HCT116 (cell line): ENCODE data around the gene NDRG3. TPM values are rescaled to one million over a fixed set of nuclear protein-coding genes. Genes with fewer than 3 reads are reported as not detected.

Experiments
- ATAC-seq: fragments of 200-7000 bp; cut with Tn5 transposase; 2 replicates; pipeline ENCODE4 v1.9.1; 2020; ENCODE audit warnings: mild to moderate bottlenecking, moderate library complexity
- BruUV-seq: library from RNA; stranded (reverse); fragments of 400-500 nt; replicated peaks from 2 replicates; lab custom pipeline; 2021; lab: Mats Ljungman, UMichigan
- CTCF ChIA-PET: fragments of 300-600 bp; sonication (Branson Sonifier 250); formaldehyde crosslinking; loops from one replicate; lab custom pipeline; 2021; ENCODE audit warnings: antibody characterized with exemption; lab: Charles Lee
- POLR2A ChIA-PET: fragments of 300-600, 350-600 bp; sonication (Branson Sonifier 250); formaldehyde crosslinking; loops from one replicate; lab custom pipeline; 2021; ENCODE audit warnings: antibody characterized with exemption; lab: Charles Lee
- RAD21 ChIA-PET, 2 experiments: fragments of 300-600 bp; sonication (Branson Sonifier 250); formaldehyde crosslinking; loops; one replicate each; lab custom pipeline; 2023; ENCODE audit warnings: low total read pairs in 2 of 2; ENCODE audit not compliant: uncharacterized antibody in 2 of 2, unreplicated experiment in 2 of 2, low non-redundant PET in 1 of 2; lab: Charles Lee
- DNase-seq: peaks from one replicate; pipeline ENCODE4 v3.0.0-alpha.2; 2010; ENCODE audit warnings: low read depth, low spot score
- H2AFZ ChIP-seq: fragments of 200-600 bp; shearing (Covaris generic), sonication (generic); 2 replicates; pipeline ENCODE4 v1.6.1; 2017; ENCODE audit warnings: low read depth, mixed run types, mixed read lengths, antibody characterized with exemption, low read length; ENCODE audit not compliant: poor library complexity, severe bottlenecking
- H3K27ac ChIP-seq: 2 replicates; pipeline ENCODE4 v1.5.1; 2012; ENCODE audit warnings: low read depth, low read length
- H3K27me3 ChIP-seq: fragments of 200-600 bp; sonication (generic); 2 replicates; pipeline ENCODE4 v1.6.1; 2016; ENCODE audit warnings: mixed run types, low read length, mixed read lengths; ENCODE audit not compliant: insufficient read depth
- H3K36me3 ChIP-seq, 2 experiments: fragments of 200-500 bp in 1 of 2; fragments of 200-600 bp in 1 of 2; sonication (Bioruptor generic) in 1 of 2; sonication (generic) in 1 of 2; 2 replicates each; pipeline versions ENCODE4 v1.5.1 to v1.6.1; 2014 to 2016; ENCODE audit warnings: low read length in 2 of 2, inconsistent platforms in 1 of 2, mixed read lengths in 1 of 2, mixed run types in 1 of 2; ENCODE audit not compliant: insufficient read depth in 2 of 2, control insufficient read depth in 1 of 2
- H3K4me1 ChIP-seq, 2 experiments: fragments of 200-600 bp in 1 of 2; sonication (generic) in 1 of 2; 2 replicates each; pipeline versions ENCODE4 v1.5.1 to v1.6.1; 2012 to 2017; ENCODE audit warnings: low read length in 2 of 2, inconsistent platforms in 1 of 2, mild to moderate bottlenecking in 1 of 2, mixed read lengths in 1 of 2, mixed run types in 1 of 2, moderate library complexity in 1 of 2; ENCODE audit not compliant: insufficient read depth in 2 of 2, control insufficient read depth in 1 of 2
- H3K4me2 ChIP-seq: fragments of 200-600 bp; sonication (generic); 2 replicates; pipeline ENCODE4 v1.6.1; 2017; ENCODE audit warnings: mixed run types, low read length, mixed read lengths
- H3K4me3 ChIP-seq, 2 experiments: fragments of 200-600 bp in 1 of 2; sonication (generic) in 1 of 2; replicated peaks in 1 of 2; 2 replicates each; pipeline ENCODE4 v1.5.1; 2011 to 2016; ENCODE audit warnings: low read length in 2 of 2, control low read depth in 1 of 2, low read depth in 1 of 2, mild to moderate bottlenecking in 1 of 2, mixed read lengths in 1 of 2, mixed run types in 1 of 2
- H3K79me2 ChIP-seq: fragments of 200-600 bp; sonication (generic); 2 replicates; pipeline ENCODE4 v1.6.1; 2017; ENCODE audit warnings: mild to moderate bottlenecking, mixed run types, low read length, moderate library complexity, mixed read lengths; ENCODE audit not compliant: insufficient read depth
- H3K9ac ChIP-seq: fragments of 200-600 bp; sonication (generic); 2 replicates; pipeline ENCODE4 v1.6.1; 2016; ENCODE audit warnings: low read length, mixed read lengths
- H3K9me2 ChIP-seq: fragments of 200-600 bp; sonication (generic), shearing (Covaris generic); 2 replicates; pipeline ENCODE4 v1.6.1; 2017; ENCODE audit warnings: mixed run types, mild to moderate bottlenecking, moderate library complexity; ENCODE audit not compliant: insufficient read depth
- H3K9me3 ChIP-seq, 2 experiments: fragments of 200-500 bp in 1 of 2; fragments of 200-600 bp in 1 of 2; sonication (Bioruptor generic) in 1 of 2; sonication (generic) in 1 of 2; 2 replicates each; pipeline ENCODE4 v1.6.1; 2014 to 2017; ENCODE audit warnings: low read length in 2 of 2, mixed read lengths in 2 of 2, inconsistent platforms in 1 of 2, low read depth in 1 of 2, mild to moderate bottlenecking in 1 of 2, mixed run types in 1 of 2, moderate library complexity in 1 of 2; ENCODE audit not compliant: control insufficient read depth in 1 of 2, insufficient read depth in 1 of 2
- H4K20me1 ChIP-seq: fragments of 200-600 bp; sonication (generic), shearing (Covaris generic); 2 replicates; pipeline ENCODE4 v1.6.1; 2017; ENCODE audit warnings: mixed run types, mild to moderate bottlenecking, moderate library complexity; ENCODE audit not compliant: insufficient read depth
- CBX3 ChIP-seq: IDR thresholded peaks from 2 replicates; pipeline ENCODE4 v1.6.1; 2012; ENCODE audit warnings: low read depth
- EGR1 ChIP-seq: IDR thresholded peaks from 2 replicates; pipeline ENCODE4 v1.6.1; 2012; ENCODE audit warnings: low read depth
- EZH2 ChIP-seq: fragments of 200-600 bp; sonication (generic); IDR thresholded peaks from 2 replicates; pipeline ENCODE4 v1.6.1; 2017; ENCODE audit warnings: antibody characterized with exemption, mixed run types
- EZH2phosphoT487 ChIP-seq: fragments of 200-600 bp; IDR thresholded peaks from 2 replicates; pipeline ENCODE4 v1.6.1; 2018; ENCODE audit warnings: antibody characterized with exemption, borderline replicate concordance
- FOSL1 ChIP-seq: IDR thresholded peaks from 2 replicates; pipeline ENCODE4 v1.6.1; 2012; ENCODE audit warnings: low read depth
- JUND ChIP-seq: IDR thresholded peaks from 2 replicates; pipeline ENCODE4 v1.6.1; 2012
- POLR2A ChIP-seq: IDR thresholded peaks from 2 replicates; pipeline ENCODE4 v1.7.0; 2011; ENCODE audit warnings: borderline replicate concordance; ENCODE audit not compliant: insufficient read depth, insufficient read length; ENCODE audit errors: extremely low read depth
- RAD21 ChIP-seq: IDR thresholded peaks from 2 replicates; pipeline ENCODE4 v1.6.1; 2012; ENCODE audit warnings: low read depth, mild to moderate bottlenecking
- SIN3A ChIP-seq: IDR thresholded peaks from 2 replicates; pipeline ENCODE4 v1.6.1; 2012; ENCODE audit warnings: low read depth
- SRF ChIP-seq: IDR thresholded peaks from 2 replicates; pipeline ENCODE4 v1.6.1; 2012; ENCODE audit warnings: low read depth
- TCF7L2 ChIP-seq: IDR thresholded peaks from 2 replicates; pipeline ENCODE4 v1.7.0; 2011; ENCODE audit warnings: borderline replicate concordance, inconsistent platforms; ENCODE audit not compliant: insufficient read depth, insufficient read length; ENCODE audit errors: extremely low read depth
- ZFX ChIP-seq: fragments of 450-650 bp; IDR thresholded peaks from 2 replicates; pipeline ENCODE4 v1.6.1; 2017
- intact Hi-C: fragments of 100-400 bp; cut with micrococcal nuclease; formaldehyde crosslinking; loops from 2 replicates; pipeline ENCODE4 v1.10.0; 2022
- total RNA-seq: library from RNA; stranded (reverse); gene quantifications from one replicate; pipeline ENCODE4 v1.2.1, GENCODE V29; 2021; ENCODE audit not compliant: unreplicated experiment
- TF ChIP-seq, protein P1 (sequence below): IDR thresholded peaks from 2 replicates; pipeline ENCODE4 v1.6.1; 2012
- TF ChIP-seq, protein P2 (sequence below), 3 experiments: fragments of 200-600 bp in 1 of 3; sonication (generic) in 1 of 3; IDR thresholded peaks in 2 of 3; conservative IDR thresholded peaks in 1 of 3; 2 replicates each; pipeline ENCODE4 v1.5.1; 2012 to 2017; ENCODE audit warnings: low read depth in 2 of 3, low read length in 2 of 3, antibody characterized with exemption in 1 of 3, borderline replicate concordance in 1 of 3, control low read depth in 1 of 3, mild to moderate bottlenecking in 1 of 3, mixed read lengths in 1 of 3, mixed run types in 1 of 3, moderate library complexity in 1 of 3; ENCODE audit not compliant: insufficient read depth in 1 of 3

NDRG3 gene
- total RNA-seq, 1 experiment from 2014 or later = 29.3 TPM

DNA sequence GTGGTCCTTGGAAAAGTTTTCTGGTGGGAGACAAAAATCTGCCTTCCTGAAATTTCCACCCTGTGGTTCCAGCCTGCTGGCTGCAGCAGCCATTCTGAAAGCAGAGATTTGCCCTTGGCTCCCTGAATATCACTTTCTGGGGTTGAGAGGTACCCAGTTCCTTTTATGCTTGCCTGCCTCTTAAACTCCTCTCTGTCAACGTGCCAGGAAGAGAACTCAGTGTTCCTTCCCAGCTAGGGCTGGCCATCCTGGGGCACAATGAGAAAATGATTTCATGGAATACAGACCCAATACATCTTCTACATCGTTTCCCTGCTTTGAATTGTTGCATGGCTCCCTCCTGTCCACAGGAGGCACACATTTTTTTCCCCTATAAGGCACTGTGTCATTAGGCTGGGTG, 29.3 kb upstream of the NDRG3 start:
- H3K36me3 ChIP-seq = peaks cover 0 to 7% of the 10 kb centered on the region in 2 experiments; a peak in 2 of 4 replicates
- TF ChIP-seq SIN3A (no peak), POLR2A (no peak), ZFX (no peak), TCF7L2 (no peak), CBX3 (no peak), EZH2 (no peak), FOSL1 (no peak), RAD21 (no peak), EZH2phosphoT487 (no peak), SRF (no peak), EGR1 (no peak), JUND (no peak)
- TF ChIP-seq, protein P1, sequence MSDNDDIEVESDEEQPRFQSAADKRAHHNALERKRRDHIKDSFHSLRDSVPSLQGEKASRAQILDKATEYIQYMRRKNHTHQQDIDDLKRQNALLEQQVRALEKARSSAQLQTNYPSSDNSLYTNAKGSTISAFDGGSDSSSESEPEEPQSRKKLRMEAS = no peak
- TF ChIP-seq, protein P2, sequence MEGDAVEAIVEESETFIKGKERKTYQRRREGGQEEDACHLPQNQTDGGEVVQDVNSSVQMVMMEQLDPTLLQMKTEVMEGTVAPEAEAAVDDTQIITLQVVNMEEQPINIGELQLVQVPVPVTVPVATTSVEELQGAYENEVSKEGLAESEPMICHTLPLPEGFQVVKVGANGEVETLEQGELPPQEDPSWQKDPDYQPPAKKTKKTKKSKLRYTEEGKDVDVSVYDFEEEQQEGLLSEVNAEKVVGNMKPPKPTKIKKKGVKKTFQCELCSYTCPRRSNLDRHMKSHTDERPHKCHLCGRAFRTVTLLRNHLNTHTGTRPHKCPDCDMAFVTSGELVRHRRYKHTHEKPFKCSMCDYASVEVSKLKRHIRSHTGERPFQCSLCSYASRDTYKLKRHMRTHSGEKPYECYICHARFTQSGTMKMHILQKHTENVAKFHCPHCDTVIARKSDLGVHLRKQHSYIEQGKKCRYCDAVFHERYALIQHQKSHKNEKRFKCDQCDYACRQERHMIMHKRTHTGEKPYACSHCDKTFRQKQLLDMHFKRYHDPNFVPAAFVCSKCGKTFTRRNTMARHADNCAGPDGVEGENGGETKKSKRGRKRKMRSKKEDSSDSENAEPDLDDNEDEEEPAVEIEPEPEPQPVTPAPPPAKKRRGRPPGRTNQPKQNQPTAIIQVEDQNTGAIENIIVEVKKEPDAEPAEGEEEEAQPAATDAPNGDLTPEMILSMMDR (IDR thresholded peaks at IDR 0.05 in 2 of 3, conservative IDR thresholded peaks at IDR 0.05 in 1 of 3; ENCODE audit: borderline replicate concordance in 1 of 3, insufficient read depth in 1 of 3, low read depth in 2 of 3, low read length in 2 of 3) = no peak
- TF ChIP-seq, all 23 proteins: peak for 0
- no peak overlapping the region for H2AFZ ChIP-seq
- H4K20me1 ChIP-seq = no peaks in the 10 kb centered on the region
- no peaks in the 10 kb centered on the region for H3K9me2 ChIP-seq
- H3K4me2 ChIP-seq = no peak overlapping the region
- ATAC-seq = no peak
- intact Hi-C loops = no loop called here
- ChIA-PET POLR2A (no interaction called here), RAD21 (no interaction called here), CTCF (interaction anchor here (1.9 to 2.5 kb wide), 2 partner anchors 17 to 20 kb away, joined by 9 to 10 read pairs; no protein-coding TSS in a partner anchor)
- H3K27me3 ChIP-seq = no peaks in the 10 kb centered on the region
- no peak overlapping the region for H3K27ac ChIP-seq
- DNase-seq = no peak
- no peaks in the 10 kb centered on the region for H3K9me3 ChIP-seq
- peaks cover 9 to 22% of the 10 kb centered on the region in 2 experiments; a peak in 3 of 4 replicates for H3K4me1 ChIP-seq
- H3K4me3 ChIP-seq = no peak overlapping the region
- H3K79me2 ChIP-seq = peaks cover 18% of the 10 kb centered on the region
- no peak overlapping the region for H3K9ac ChIP-seq
- BruUV-seq = no TSS peak
